Chondrocyte (in vitro differentiated cells): ENCODE results near the gene MYO7A. TPM values are rescaled to one million over a fixed set of nuclear protein-coding genes. Genes with fewer than 3 reads are reported as not detected.

Experiments used
- DNase-seq: peaks from one replicate; pipeline ENCODE4 v3.0.0; 2021; ENCODE audit warnings: mixed read lengths, low spot score
- H3K27ac Mint-ChIP-seq: one replicate; pipeline ENCODE4 v1.8.0; 2021; ENCODE audit warnings: mild to moderate bottlenecking, moderate library complexity, mixed read lengths; ENCODE audit not compliant: unreplicated experiment
- H3K27me3 Mint-ChIP-seq: 2 replicates; pipeline ENCODE4 v1.8.0; 2021; ENCODE audit warnings: low read depth, mixed read lengths
- H3K36me3 Mint-ChIP-seq: 2 replicates; pipeline ENCODE4 v1.8.0; 2021; ENCODE audit warnings: low read depth, mixed read lengths
- H3K4me1 Mint-ChIP-seq: 2 replicates; pipeline ENCODE4 v1.8.0; 2021; ENCODE audit warnings: low read depth, mild to moderate bottlenecking, mixed read lengths
- H3K4me3 Mint-ChIP-seq: one replicate; pipeline ENCODE4 v1.8.0; 2021; ENCODE audit warnings: mild to moderate bottlenecking, moderate library complexity, mixed read lengths; ENCODE audit not compliant: unreplicated experiment
- H3K9me3 Mint-ChIP-seq: 2 replicates; pipeline ENCODE4 v1.8.0; 2021; ENCODE audit warnings: low read depth, mixed read lengths
- total RNA-seq: library from RNA; stranded (reverse); gene quantifications from 3 replicates; pipeline ENCODE4 v1.2.1, GENCODE V29; 2021
- TF ChIP-seq, protein P1 (sequence below): fragments of 200-600 bp; sonication (generic); IDR thresholded peaks from 2 replicates; pipeline ENCODE4 v1.5.0; 2021; ENCODE audit warnings: antibody characterized with exemption, mild to moderate bottlenecking, moderate library complexity

Gene MYO7A
- total RNA-seq, 1 donor from 2014 or later, result not detected

DNA sequence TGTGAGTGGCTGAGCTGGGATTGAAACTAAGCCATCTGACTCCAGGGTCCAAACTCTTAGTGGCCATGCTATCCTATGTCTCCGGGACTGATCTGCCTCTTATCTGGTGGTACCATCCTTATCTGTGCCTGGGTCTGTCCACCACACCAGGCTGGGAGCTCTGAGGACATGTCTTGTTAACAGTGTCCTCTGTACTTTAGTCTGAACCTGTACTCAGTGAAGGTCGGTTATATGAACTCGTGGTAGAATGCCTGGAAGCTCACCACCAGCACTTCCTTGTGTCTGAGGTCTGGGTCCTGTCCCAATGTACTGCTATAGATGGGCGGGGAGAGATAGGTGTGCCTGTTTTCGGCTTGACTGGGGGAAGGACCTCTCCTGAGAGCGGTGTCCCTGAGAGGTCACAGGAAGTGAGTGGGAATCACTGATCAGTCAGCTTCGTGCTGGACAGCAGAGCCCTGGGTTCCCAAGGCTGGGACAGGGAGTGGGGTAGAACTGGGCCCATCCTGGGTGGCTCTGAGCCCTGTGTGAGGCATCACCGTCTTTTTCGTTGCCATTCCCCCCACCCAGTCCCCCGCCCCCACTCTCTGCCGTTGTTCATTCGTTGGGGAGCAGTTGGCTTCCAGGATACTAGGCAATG, 8.9 kb downstream of the MYO7A start:
- Mint-ChIP-seq H3K9me3 (peaks cover 7% of the 10 kb centered on the region), H3K36me3 (peaks cover 4% of the 10 kb centered on the region), H3K4me3 (no peak overlapping the region), H3K4me1 (peaks cover 4% of the 10 kb centered on the region), H3K27me3 (no peaks in the 10 kb centered on the region), H3K27ac (no peak overlapping the region)
- TF ChIP-seq, protein P1, sequence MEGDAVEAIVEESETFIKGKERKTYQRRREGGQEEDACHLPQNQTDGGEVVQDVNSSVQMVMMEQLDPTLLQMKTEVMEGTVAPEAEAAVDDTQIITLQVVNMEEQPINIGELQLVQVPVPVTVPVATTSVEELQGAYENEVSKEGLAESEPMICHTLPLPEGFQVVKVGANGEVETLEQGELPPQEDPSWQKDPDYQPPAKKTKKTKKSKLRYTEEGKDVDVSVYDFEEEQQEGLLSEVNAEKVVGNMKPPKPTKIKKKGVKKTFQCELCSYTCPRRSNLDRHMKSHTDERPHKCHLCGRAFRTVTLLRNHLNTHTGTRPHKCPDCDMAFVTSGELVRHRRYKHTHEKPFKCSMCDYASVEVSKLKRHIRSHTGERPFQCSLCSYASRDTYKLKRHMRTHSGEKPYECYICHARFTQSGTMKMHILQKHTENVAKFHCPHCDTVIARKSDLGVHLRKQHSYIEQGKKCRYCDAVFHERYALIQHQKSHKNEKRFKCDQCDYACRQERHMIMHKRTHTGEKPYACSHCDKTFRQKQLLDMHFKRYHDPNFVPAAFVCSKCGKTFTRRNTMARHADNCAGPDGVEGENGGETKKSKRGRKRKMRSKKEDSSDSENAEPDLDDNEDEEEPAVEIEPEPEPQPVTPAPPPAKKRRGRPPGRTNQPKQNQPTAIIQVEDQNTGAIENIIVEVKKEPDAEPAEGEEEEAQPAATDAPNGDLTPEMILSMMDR, result no peak
- no peak for DNase-seq

DNA sequence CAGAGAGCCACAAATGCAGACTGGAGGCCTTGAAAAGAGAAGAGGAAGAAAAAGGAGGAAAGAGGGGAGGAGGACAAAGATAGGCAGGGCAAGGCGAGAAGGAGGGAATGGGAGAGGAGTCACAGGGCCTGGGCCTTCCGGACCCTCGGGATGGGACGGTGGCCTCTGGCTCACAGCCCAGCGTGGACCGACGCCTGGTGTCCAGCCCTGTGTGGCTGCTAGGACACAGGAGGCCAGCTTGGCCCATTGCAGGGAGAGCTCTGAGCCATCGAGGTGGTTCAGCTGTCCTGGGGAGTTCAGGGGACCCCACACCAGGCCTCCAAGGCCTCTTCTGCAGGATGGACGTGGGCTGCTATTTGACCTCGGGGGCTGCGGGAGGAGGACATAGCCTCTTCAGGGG, 9.4 kb downstream of the MYO7A start:
- TF ChIP-seq, protein P1, result no peak
- DNase-seq, result no peak
- H3K4me3 Mint-ChIP-seq, result no peak overlapping the region
- H3K36me3 Mint-ChIP-seq, result peaks cover 4% of the 10 kb centered on the region
- H3K9me3 Mint-ChIP-seq, result peaks cover 7% of the 10 kb centered on the region
- H3K27me3 Mint-ChIP-seq, result no peaks in the 10 kb centered on the region
- no peak overlapping the region for H3K27ac Mint-ChIP-seq
- H3K4me1 Mint-ChIP-seq, result peaks cover 4% of the 10 kb centered on the region

DNA sequence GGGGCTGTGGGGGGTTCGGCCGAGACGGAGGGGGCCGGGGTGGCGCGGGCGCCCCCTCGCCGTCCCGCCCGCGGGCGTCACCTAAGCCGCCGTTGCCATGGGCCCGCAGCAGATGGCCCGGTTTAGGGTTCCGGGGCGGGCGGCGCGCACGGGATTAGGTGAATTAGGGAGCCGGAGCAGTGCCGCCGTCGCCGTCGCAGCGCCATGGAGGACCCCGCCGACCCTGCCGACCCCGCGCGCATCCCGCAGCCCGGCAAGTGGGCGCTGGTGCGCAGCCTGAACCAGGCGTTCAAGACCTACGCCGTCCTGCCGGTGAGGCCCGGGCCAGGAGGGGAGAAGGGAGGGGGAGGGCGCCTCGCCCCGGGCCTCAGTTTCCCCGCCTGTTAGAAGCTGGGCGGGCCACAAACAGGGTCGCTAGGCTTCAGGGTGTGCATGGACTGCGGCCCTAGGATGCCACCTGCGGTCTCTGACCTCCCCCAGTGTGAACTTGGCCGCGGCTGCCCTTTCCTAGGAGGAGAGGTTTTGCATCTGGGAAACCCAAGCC, 10.1 kb downstream of the MYO7A start:
- TF ChIP-seq, protein P1, result no peak
- no peak overlapping the region for H3K27ac Mint-ChIP-seq
- peaks cover 4% of the 10 kb centered on the region for H3K36me3 Mint-ChIP-seq
- H3K4me1 Mint-ChIP-seq, result peaks cover 4% of the 10 kb centered on the region
- no peaks in the 10 kb centered on the region for H3K27me3 Mint-ChIP-seq
- no peak for DNase-seq
- no peak overlapping the region for H3K4me3 Mint-ChIP-seq
- H3K9me3 Mint-ChIP-seq, result peaks cover 6% of the 10 kb centered on the region

DNA sequence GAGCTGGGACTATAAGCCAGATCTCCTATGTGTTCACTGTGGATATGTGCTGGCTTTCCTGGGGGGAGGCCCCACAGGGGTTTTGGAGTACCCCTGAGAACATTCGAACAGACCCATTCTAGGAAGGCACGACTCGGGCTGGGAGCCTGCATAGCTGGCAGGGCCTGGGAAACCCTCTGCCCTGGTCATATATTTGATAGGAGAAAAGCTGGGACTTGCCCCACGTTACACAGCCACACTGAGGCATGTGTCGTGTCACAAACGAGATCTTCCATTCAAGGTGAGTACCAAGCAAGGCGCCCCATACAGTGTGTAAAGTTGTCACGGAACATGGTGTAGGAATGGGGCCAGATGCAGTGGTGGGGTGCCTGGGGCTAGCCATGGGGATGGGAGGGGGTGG, 11.2 kb downstream of the MYO7A start:
- Mint-ChIP-seq H3K36me3 (no peaks in the 10 kb centered on the region), H3K27ac (no peak overlapping the region)

DNA sequence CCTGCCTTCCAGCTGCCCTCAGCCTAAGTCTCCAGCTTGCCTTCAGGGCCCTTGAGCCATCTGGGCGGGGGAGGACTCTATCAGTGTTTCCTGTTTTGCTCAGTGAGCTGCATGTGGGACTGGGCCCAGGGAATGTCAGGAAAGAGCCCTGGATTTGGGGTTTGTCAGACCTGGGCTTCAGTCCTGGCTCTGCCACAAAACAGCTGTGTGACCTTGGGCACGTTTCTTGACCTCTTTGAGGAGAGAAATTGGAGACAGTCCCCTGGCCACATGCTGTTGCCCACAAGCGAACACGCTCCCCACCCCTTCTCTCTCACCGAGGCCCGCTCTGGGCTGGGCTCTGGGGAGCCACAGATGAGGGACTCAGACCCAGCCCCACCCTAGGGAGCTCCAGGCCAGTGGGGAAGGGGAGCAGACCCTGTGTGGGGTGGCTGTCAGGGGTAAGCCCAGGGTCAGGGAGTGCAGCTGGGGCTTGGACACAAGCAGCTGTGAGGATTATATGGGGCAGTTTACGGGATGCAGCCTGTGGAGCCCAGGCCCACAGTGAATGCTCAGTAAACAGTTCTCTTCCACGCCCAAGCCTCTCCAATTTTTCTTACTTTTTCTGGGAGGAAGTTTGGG, 12.3 kb downstream of the MYO7A start:
- peak; percentile 47 for DNase-seq
- no peaks in the 10 kb centered on the region for H3K36me3 Mint-ChIP-seq
- H3K4me3 Mint-ChIP-seq, result no peak overlapping the region
- TF ChIP-seq, protein P1, result no peak
- no peaks in the 10 kb centered on the region for H3K9me3 Mint-ChIP-seq
- H3K4me1 Mint-ChIP-seq, result peaks cover 4% of the 10 kb centered on the region
- H3K27me3 Mint-ChIP-seq, result no peaks in the 10 kb centered on the region
- H3K27ac Mint-ChIP-seq, result no peak overlapping the region

More for the DNA sequence above, 11.2 kb downstream of the MYO7A start:
- Mint-ChIP-seq H3K9me3 (no peaks in the 10 kb centered on the region), H3K27me3 (no peaks in the 10 kb centered on the region), H3K4me3 (no peak overlapping the region), H3K4me1 (peaks cover 4% of the 10 kb centered on the region)
- TF ChIP-seq, protein P1, result no peak
- no peak for DNase-seq
